AG09319 (cell line): ENCODE measurements around the gene CTU2.

Experiments used
- DNase-seq: peaks from one replicate; pipeline ENCODE4 v3.0.0-alpha.2; 2010; ENCODE audit warnings: low read depth; ENCODE audit errors: extremely low read depth
- CTCF ChIP-seq: IDR thresholded peaks from 2 replicates; pipeline ENCODE4 v1.5.1; 2011; ENCODE audit warnings: low read depth, mild to moderate bottlenecking, inconsistent platforms, low read length, moderate library complexity

Gene CTU2

GRCh38 chr16:88744577-88745521 is 38.5 kb downstream of the CTU2 start:
- DNase-seq, result no peak
- no peak for TF ChIP-seq CTCF

GRCh38 chr16:88746506-88746905 is 40.2 kb downstream of the CTU2 start:
- no peak for DNase-seq
- TF ChIP-seq CTCF, result no peak

- DNase-seq, result no peak
- no peak for TF ChIP-seq CTCF
Observed at GRCh38 chr16:88747588-88748301, 41.4 kb downstream of the CTU2 start.

- DNase-seq, result no peak
- TF ChIP-seq CTCF, result no peak
Observed at GRCh38 chr16:88748364-88748763, 42.1 kb downstream of the CTU2 start.

- DNase-seq, result no peak
- TF ChIP-seq CTCF, result no peak
Observed at GRCh38 chr16:88749358-88749757, 43.1 kb downstream of the CTU2 start.

GRCh38 chr16:88750854-88751253 is 44.6 kb downstream of the CTU2 start:
- no peak for DNase-seq
- TF ChIP-seq CTCF, result no peak
